Stomach (tissue), 4 donors: Measurements from ENCODE around the gene TTC38.

Experiments
- CTCF ChIP-seq, 7 experiments: fragments of 450-650 bp in 4 of 7; fragments of 200-600 bp in 3 of 7; sonication (generic) in 3 of 7; IDR thresholded peaks; one replicate each; pipeline ENCODE4 v1.5.1; 2016 to 2019; ENCODE audit warnings: antibody characterized with exemption in 7 of 7, control low read depth in 2 of 7, mild to moderate bottlenecking in 1 of 7
- EP300 ChIP-seq: sonication (generic); formaldehyde crosslinking; IDR thresholded peaks from one replicate; pipeline ENCODE4 v1.6.1; 2017; ENCODE audit warnings: antibody characterized with exemption
- POLR2A ChIP-seq, 4 donors: fragments of 450-650 bp; IDR thresholded peaks; one replicate each; pipeline ENCODE4 v1.6.1; 2016; ENCODE audit warnings: antibody characterized with exemption in 4 of 4, control low read depth in 2 of 4, mild to moderate bottlenecking in 1 of 4, moderate library complexity in 1 of 4
- POLR2AphosphoS5 ChIP-seq, 3 donors: sonication (generic); formaldehyde crosslinking; IDR thresholded peaks; one replicate each; pipeline ENCODE4 v1.6.1; 2016; ENCODE audit warnings: antibody characterized with exemption in 3 of 3

DNA sequence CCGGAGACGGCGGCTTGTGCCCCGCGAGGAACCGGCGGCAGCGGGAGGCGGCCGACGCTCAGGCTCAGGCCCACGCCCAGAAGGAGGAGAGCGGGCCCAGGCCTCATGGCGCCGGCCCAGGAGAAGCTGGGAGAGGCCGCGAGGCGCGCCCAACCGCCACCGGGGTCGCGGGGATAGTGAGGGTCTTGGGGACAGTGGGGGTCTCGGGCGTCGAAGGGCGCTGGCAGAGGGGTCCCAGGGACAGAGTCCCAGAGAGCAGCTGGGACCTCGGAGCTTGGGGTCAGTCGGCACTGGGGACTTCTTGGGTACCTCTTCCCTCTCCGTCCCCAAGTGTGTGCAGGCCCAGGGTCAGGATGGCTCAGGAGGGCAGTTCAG lies 4.6 kb upstream of the TTC38 start, which contains the start of gene PKDREJ:
- TF ChIP-seq POLR2A (IDR thresholded peaks at IDR 0.05) (no peak), CTCF (IDR thresholded peaks at IDR 0.05) (no peak), POLR2AphosphoS5 (IDR thresholded peaks at IDR 0.05) (no peak), EP300 (no peak)
